ENCODE data around the gene CDH23. TPM values are rescaled to one million over a fixed set of nuclear protein-coding genes. Genes with fewer than 3 reads are reported as not detected.

The CDH23 gene
- total and polyA plus RNA-seq, 8 donors = 1.8 to 22.8 (median 3.0) TPM

- Histone ChIP-seq H3K27ac (no peak overlapping the region), H3K27me3 (no peaks in the 10 kb centered on the region), H3K9me3 (peaks cover 0 to 8% of the 10 kb centered on the region in 2 donors), H3K4me3 (no peak overlapping the region), H3K4me1 (peaks cover 23 to 95% of the 10 kb centered on the region in 2 donors), H3K36me3 (no peaks in the 10 kb centered on the region)
- intact Hi-C loops (cut with DNase I) = no loop called here
- DNase-seq (peak in 1 of 4 donors; percentile 72), ATAC-seq (peak; percentile 46)
- peak in 1 of 2 donors; percentile 15 for TF ChIP-seq CTCF (IDR thresholded peaks at IDR 0.05)
Observed at GRCh38 chr10:71740069-71740653, 343.4 kb downstream of the CDH23 start.

DNA sequence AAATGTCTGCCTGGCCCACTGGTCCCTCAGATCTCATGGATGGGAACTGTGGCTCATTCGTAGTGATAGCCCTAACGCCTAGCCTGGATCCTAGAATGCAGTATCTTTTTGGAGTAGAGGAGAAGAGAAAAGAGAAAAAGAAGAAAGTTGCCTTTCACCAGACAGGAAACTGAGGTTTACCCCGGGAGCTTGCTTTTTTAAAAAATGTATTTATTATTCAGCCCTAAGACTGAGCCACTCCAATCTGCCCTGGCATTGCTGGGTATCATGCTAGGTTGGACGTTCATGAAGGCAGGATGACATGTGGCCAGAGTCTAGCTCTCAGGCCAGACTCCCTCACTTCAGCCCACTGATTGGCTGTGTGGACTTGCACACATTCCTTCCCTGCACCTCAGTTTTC is 344.3 kb downstream of the CDH23 start:
- intact Hi-C loops (cut with DNase I) = no loop called here
- no peaks in the 10 kb centered on the region for H3K27me3 ChIP-seq
- TF ChIP-seq CTCF (IDR thresholded peaks at IDR 0.05) = no peak
- no peak overlapping the region for H3K4me3 ChIP-seq
- no peak overlapping the region for H3K27ac ChIP-seq
- H3K9me3 ChIP-seq = peaks cover 0 to 8% of the 10 kb centered on the region in 2 donors
- no peak for ATAC-seq
- no peak for DNase-seq
- no peaks in the 10 kb centered on the region for H3K36me3 ChIP-seq
- H3K4me1 ChIP-seq = peaks cover 23 to 95% of the 10 kb centered on the region in 2 donors

GRCh38 chr10:71741671-71742070 is 345.0 kb downstream of the CDH23 start:
- Histone ChIP-seq H3K27ac (peak overlapping the region in 1 of 2 donors; percentile 18), H3K27me3 (no peaks in the 10 kb centered on the region), H3K36me3 (no peaks in the 10 kb centered on the region), H3K4me1 (peaks cover 23 to 95% of the 10 kb centered on the region in 2 donors), H3K9me3 (peaks cover 0 to 8% of the 10 kb centered on the region in 2 donors), H3K4me3 (no peak overlapping the region)
- TF ChIP-seq CTCF (IDR thresholded peaks at IDR 0.05) = no peak
- no peak for DNase-seq
- ATAC-seq = no peak
- intact Hi-C loops (cut with DNase I) = no loop called here

GRCh38 chr10:71742301-71743088 is 345.8 kb downstream of the CDH23 start:
- H3K4me1 ChIP-seq = peaks cover 23 to 95% of the 10 kb centered on the region in 2 donors

More at GRCh38 chr10:71742301-71743088, 345.8 kb downstream of the CDH23 start:
- no peak for TF ChIP-seq CTCF (IDR thresholded peaks at IDR 0.05)
- Histone ChIP-seq H3K36me3 (no peaks in the 10 kb centered on the region), H3K27ac (peak overlapping the region in 1 of 2 donors; percentile 60), H3K4me3 (no peak overlapping the region), H3K27me3 (no peaks in the 10 kb centered on the region), H3K9me3 (peaks cover 0 to 8% of the 10 kb centered on the region in 2 donors)
- intact Hi-C loops (cut with DNase I) = no loop called here
- DNase-seq = no peak
- no peak for ATAC-seq
